Neural progenitor cell (in vitro differentiated cells): Measurements from ENCODE around the gene AARS2. TPM values are rescaled to one million over a fixed set of nuclear protein-coding genes. Genes with fewer than 3 reads are reported as not detected.

Experiments used
- DNase-seq: peaks from one replicate; pipeline ENCODE4 v3.0.0-alpha.2; 2016; ENCODE audit warnings: low spot score
- H2AFZ ChIP-seq: fragments of 200-600 bp; sonication (generic); replicated peaks from 2 replicates; pipeline ENCODE4 v1.6.1; 2016; ENCODE audit warnings: antibody characterized with exemption
- H3F3A ChIP-seq: fragments of 200-600 bp; sonication (generic); 2 replicates; pipeline ENCODE4 v1.6.1; 2016; ENCODE audit warnings: antibody characterized with exemption, low read depth
- H3K27ac ChIP-seq: fragments of 200-600 bp; sonication (generic); 2 replicates; pipeline ENCODE4 v1.5.1; 2016; ENCODE audit warnings: mild to moderate bottlenecking
- H3K27me3 ChIP-seq: fragments of 200-600 bp; sonication (generic); 2 replicates; pipeline ENCODE4 v1.6.1; 2016; ENCODE audit warnings: mild to moderate bottlenecking, moderate library complexity
- H3K36me3 ChIP-seq: fragments of 200-600 bp; sonication (generic); 2 replicates; pipeline ENCODE4 v1.5.1; 2016
- H3K4me1 ChIP-seq: fragments of 200-600 bp; sonication (generic); 2 replicates; pipeline ENCODE4 v1.6.1; 2016; ENCODE audit warnings: mixed run types
- H3K4me2 ChIP-seq: fragments of 200-600 bp; sonication (generic); 2 replicates; pipeline ENCODE4 v1.6.1; 2016
- H3K4me3 ChIP-seq: fragments of 200-600 bp; sonication (generic); 2 replicates; pipeline ENCODE4 v1.5.1; 2016
- H3K79me2 ChIP-seq: fragments of 200-600 bp; sonication (generic); 2 replicates; pipeline ENCODE4 v1.6.1; 2016; ENCODE audit warnings: low read depth
- H3K9ac ChIP-seq: fragments of 200-600 bp; sonication (generic); 2 replicates; pipeline ENCODE4 v1.6.1; 2016
- H3K9me3 ChIP-seq: fragments of 200-600 bp; sonication (generic); 2 replicates; pipeline ENCODE4 v1.5.1; 2016; ENCODE audit warnings: low read depth
- H4K20me1 ChIP-seq: fragments of 200-600 bp; sonication (generic); 2 replicates; pipeline ENCODE4 v1.6.1; 2016; ENCODE audit warnings: low read depth
- H3K27ac Mint-ChIP-seq: 3 replicates; pipeline ENCODE4 v1.8.0; 2021; ENCODE audit warnings: mixed read lengths
- H3K27me3 Mint-ChIP-seq: 2 replicates; pipeline ENCODE4 v1.8.0; 2022; ENCODE audit warnings: low read depth, mild to moderate bottlenecking, inconsistent platforms, moderate library complexity, mixed read lengths; ENCODE audit not compliant: insufficient read depth
- H3K36me3 Mint-ChIP-seq: 3 replicates; pipeline ENCODE4 v1.8.0; 2021; ENCODE audit warnings: mixed read lengths
- H3K4me1 Mint-ChIP-seq: 3 replicates; pipeline ENCODE4 v1.8.0; 2021; ENCODE audit warnings: mixed read lengths
- H3K4me3 Mint-ChIP-seq: 3 replicates; pipeline ENCODE4 v1.8.0; 2021; ENCODE audit warnings: mild to moderate bottlenecking, moderate library complexity, mixed read lengths
- H3K9me3 Mint-ChIP-seq: 3 replicates; pipeline ENCODE4 v1.8.0; 2020; ENCODE audit warnings: mixed read lengths
- EZH2 ChIP-seq: fragments of 200-600 bp; sonication (generic); IDR thresholded peaks from 2 replicates; pipeline ENCODE4 v1.6.1; 2017; ENCODE audit warnings: antibody characterized with exemption, mild to moderate bottlenecking, moderate library complexity
- EZH2phosphoT487 ChIP-seq: fragments of 200-600 bp; sonication (generic); IDR thresholded peaks from 2 replicates; pipeline ENCODE4 v1.6.1; 2017; ENCODE audit warnings: antibody characterized with exemption
- total RNA-seq: library from RNA; depleted of rRNA; stranded (reverse); fragments of >200 nt; gene quantifications from 2 replicates; pipeline ENCODE4 v1.2.3, GENCODE V29; 2015; ENCODE audit warnings: low replicate concordance
- TF ChIP-seq, protein P1 (sequence below): fragments of 200-600 bp; sonication (generic); IDR thresholded peaks from 2 replicates; pipeline ENCODE4 v1.5.1; 2017; ENCODE audit warnings: antibody characterized with exemption, mild to moderate bottlenecking

The AARS2 gene
- total RNA-seq, 1 donor from 2014 or later, result 16.1 TPM

DNA sequence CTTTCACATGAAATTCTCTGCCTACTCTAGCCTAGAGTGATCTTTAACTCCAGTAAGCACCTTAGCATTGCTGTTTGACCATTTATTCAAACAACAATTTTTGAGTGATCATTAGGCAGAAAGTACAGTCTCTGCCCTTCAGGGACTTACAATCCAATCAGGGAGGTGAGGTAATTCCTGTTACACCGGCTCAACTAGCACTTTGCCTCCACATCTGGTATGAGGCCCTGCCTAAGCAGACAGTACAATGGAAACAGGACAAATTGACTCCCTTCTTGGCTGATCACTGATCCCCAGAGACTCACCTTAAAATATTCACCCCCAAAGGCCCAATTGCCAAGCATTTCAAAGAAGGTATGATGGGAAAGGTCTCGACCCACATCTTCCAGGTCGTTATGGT lies 1.4 kb downstream of the AARS2 start:
- Mint-ChIP-seq H3K27ac (peak overlapping the region; percentile 39), H3K27me3 (no peaks in the 10 kb centered on the region), H3K36me3 (peaks cover 18% of the 10 kb centered on the region), H3K9me3 (no peaks in the 10 kb centered on the region), H3K4me1 (peaks cover 12% of the 10 kb centered on the region), H3K4me3 (peak overlapping the region; percentile 99)
- DNase-seq, result no peak
- peak overlapping the region; percentile 82 for H3K4me3 ChIP-seq
- peaks cover 18% of the 10 kb centered on the region for H3K79me2 ChIP-seq
- no peaks in the 10 kb centered on the region for H3K36me3 ChIP-seq
- no peaks in the 10 kb centered on the region for H3K9me3 ChIP-seq
- peaks cover 3% of the 10 kb centered on the region for H3F3A ChIP-seq
- TF ChIP-seq EZH2, result no peak
- no peak for TF ChIP-seq EZH2phosphoT487
- TF ChIP-seq, protein P1, sequence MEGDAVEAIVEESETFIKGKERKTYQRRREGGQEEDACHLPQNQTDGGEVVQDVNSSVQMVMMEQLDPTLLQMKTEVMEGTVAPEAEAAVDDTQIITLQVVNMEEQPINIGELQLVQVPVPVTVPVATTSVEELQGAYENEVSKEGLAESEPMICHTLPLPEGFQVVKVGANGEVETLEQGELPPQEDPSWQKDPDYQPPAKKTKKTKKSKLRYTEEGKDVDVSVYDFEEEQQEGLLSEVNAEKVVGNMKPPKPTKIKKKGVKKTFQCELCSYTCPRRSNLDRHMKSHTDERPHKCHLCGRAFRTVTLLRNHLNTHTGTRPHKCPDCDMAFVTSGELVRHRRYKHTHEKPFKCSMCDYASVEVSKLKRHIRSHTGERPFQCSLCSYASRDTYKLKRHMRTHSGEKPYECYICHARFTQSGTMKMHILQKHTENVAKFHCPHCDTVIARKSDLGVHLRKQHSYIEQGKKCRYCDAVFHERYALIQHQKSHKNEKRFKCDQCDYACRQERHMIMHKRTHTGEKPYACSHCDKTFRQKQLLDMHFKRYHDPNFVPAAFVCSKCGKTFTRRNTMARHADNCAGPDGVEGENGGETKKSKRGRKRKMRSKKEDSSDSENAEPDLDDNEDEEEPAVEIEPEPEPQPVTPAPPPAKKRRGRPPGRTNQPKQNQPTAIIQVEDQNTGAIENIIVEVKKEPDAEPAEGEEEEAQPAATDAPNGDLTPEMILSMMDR, result no peak
- no peak overlapping the region for H3K27ac ChIP-seq
- H4K20me1 ChIP-seq, result no peaks in the 10 kb centered on the region
- no peak overlapping the region for H2AFZ ChIP-seq
- peak overlapping the region; percentile 81 for H3K4me2 ChIP-seq
- H3K27me3 ChIP-seq, result no peaks in the 10 kb centered on the region
- peaks cover 3% of the 10 kb centered on the region for H3K4me1 ChIP-seq
- H3K9ac ChIP-seq, result no peak overlapping the region

- no peak overlapping the region for H2AFZ ChIP-seq
- H3K27ac Mint-ChIP-seq, result no peak overlapping the region
- H3K27me3 Mint-ChIP-seq, result no peaks in the 10 kb centered on the region
- no peaks in the 10 kb centered on the region for H3K27me3 ChIP-seq
- H4K20me1 ChIP-seq, result no peaks in the 10 kb centered on the region
- no peak overlapping the region for H3K4me3 ChIP-seq
- no peak for TF ChIP-seq EZH2phosphoT487
- no peak for TF ChIP-seq EZH2
- TF ChIP-seq, protein P1, result no peak
- H3K9me3 Mint-ChIP-seq, result no peaks in the 10 kb centered on the region
- H3K4me1 Mint-ChIP-seq, result peaks cover 12% of the 10 kb centered on the region
- H3F3A ChIP-seq, result peaks cover 3% of the 10 kb centered on the region
- H3K4me3 Mint-ChIP-seq, result peak overlapping the region; percentile 99
- H3K27ac ChIP-seq, result no peak overlapping the region
- peaks cover 18% of the 10 kb centered on the region for H3K79me2 ChIP-seq
- no peak for DNase-seq
- H3K36me3 Mint-ChIP-seq, result peaks cover 18% of the 10 kb centered on the region
- H3K9ac ChIP-seq, result no peak overlapping the region
- H3K4me2 ChIP-seq, result no peak overlapping the region
- H3K4me1 ChIP-seq, result peaks cover 3% of the 10 kb centered on the region
- no peaks in the 10 kb centered on the region for H3K36me3 ChIP-seq
- no peaks in the 10 kb centered on the region for H3K9me3 ChIP-seq
Measured at GRCh38 chr6:44311304-44311703, 1.8 kb downstream of the AARS2 start.

DNA sequence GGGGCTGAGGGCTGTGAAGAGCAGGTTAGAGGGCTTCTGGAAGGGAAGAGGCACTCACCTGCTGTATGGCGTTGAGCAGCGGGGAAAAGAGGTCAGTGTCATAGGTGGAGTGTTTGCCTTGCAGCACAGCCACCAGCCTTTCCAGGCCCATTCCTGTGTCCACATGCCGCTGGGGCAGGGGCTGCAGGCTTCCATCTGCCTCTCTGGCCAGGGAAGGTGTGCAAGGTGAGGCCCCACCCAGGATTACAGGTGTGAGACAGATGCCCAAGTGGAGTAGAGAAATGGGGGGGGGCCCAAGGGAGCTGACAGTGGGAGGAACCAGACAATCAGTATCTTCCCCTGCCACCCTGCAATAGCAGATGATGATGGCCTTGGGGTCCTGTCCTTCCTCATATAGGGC lies 2.9 kb downstream of the AARS2 start:
- no peak for TF ChIP-seq EZH2
- no peak for DNase-seq
- no peak overlapping the region for H2AFZ ChIP-seq
- H3K27me3 ChIP-seq, result no peaks in the 10 kb centered on the region
- H3K79me2 ChIP-seq, result peaks cover 18% of the 10 kb centered on the region
- no peaks in the 10 kb centered on the region for H3K9me3 ChIP-seq
- H3K4me2 ChIP-seq, result no peak overlapping the region
- H3K4me3 Mint-ChIP-seq, result no peak overlapping the region
- H3K36me3 ChIP-seq, result no peaks in the 10 kb centered on the region
- no peak overlapping the region for H3K9ac ChIP-seq
- peaks cover 3% of the 10 kb centered on the region for H3F3A ChIP-seq
- H3K9me3 Mint-ChIP-seq, result no peaks in the 10 kb centered on the region
- no peaks in the 10 kb centered on the region for H3K27me3 Mint-ChIP-seq
- H3K4me1 ChIP-seq, result peaks cover 3% of the 10 kb centered on the region
- H3K36me3 Mint-ChIP-seq, result peaks cover 25% of the 10 kb centered on the region
- peaks cover 18% of the 10 kb centered on the region for H3K4me1 Mint-ChIP-seq
- no peak overlapping the region for H3K27ac ChIP-seq
- no peaks in the 10 kb centered on the region for H4K20me1 ChIP-seq
- no peak overlapping the region for H3K4me3 ChIP-seq
- H3K27ac Mint-ChIP-seq, result no peak overlapping the region

DNA sequence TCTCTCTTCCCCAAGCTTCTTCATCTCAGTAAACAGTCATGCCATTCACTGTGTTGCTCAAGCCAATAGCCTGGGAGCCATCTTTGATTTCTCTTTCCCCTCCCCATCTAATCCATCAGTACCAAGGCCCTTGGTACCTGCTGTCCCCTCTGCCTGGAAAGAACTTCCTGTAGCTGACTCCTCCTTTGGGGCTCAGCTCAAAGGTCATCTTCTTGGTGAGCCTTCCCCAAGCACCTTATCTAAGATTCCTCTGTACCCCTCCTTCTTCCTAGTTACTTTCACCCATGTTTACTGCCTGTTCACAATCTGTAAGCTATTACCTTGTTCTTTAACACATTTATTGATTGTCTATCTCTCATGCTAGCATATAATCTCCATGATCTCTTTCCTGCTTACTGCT lies 3.5 kb downstream of the AARS2 start:
- Histone ChIP-seq H3K4me3 (no peak overlapping the region), H3K9me3 (no peaks in the 10 kb centered on the region), H3F3A (peaks cover 3% of the 10 kb centered on the region), H3K27ac (no peak overlapping the region), H3K36me3 (no peaks in the 10 kb centered on the region), H4K20me1 (peaks cover 3% of the 10 kb centered on the region), H3K4me1 (peaks cover 3% of the 10 kb centered on the region), H2AFZ (no peak overlapping the region), H3K9ac (no peak overlapping the region), H3K27me3 (no peaks in the 10 kb centered on the region), H3K79me2 (peaks cover 18% of the 10 kb centered on the region), H3K4me2 (no peak overlapping the region)
- Mint-ChIP-seq H3K4me1 (peaks cover 18% of the 10 kb centered on the region), H3K27me3 (no peaks in the 10 kb centered on the region), H3K9me3 (no peaks in the 10 kb centered on the region), H3K36me3 (peaks cover 25% of the 10 kb centered on the region), H3K4me3 (no peak overlapping the region), H3K27ac (no peak overlapping the region)
- TF ChIP-seq EZH2, result no peak
- TF ChIP-seq EZH2phosphoT487, result no peak
- TF ChIP-seq, protein P1, result no peak
- DNase-seq, result no peak
